H1 (cell line): ENCODE data around the gene ADD1. TPM values are rescaled to one million over a fixed set of nuclear protein-coding genes. Genes with fewer than 3 reads are reported as not detected.

Source experiments
- CHD2 ChIP-seq: IDR thresholded peaks from 2 replicates; pipeline ENCODE4 v1.6.1; 2012; ENCODE audit warnings: low read length, improper control_type of control experiment
- CHD7 ChIP-seq: fragments of 300-600 bp; sonication (generic); IDR thresholded peaks from 2 replicates; pipeline ENCODE4 v1.7.1; 2012; ENCODE audit warnings: low read length, moderate library complexity, mild to moderate bottlenecking, inconsistent platforms; ENCODE audit not compliant: insufficient replicate concordance
- polyA plus RNA-seq, 7 experiments: library from polyadenylated mRNA; depleted of rRNA in 3 of 7; stranded (reverse) in 5 of 7; unstranded in 2 of 7; fragments of >200 nt in 5 of 7; fragments of 200-250 nt in 2 of 7; gene quantifications; 1 replicate in 5 of 7; 2 replicates in 1 of 7; 4 replicates in 1 of 7; pipeline versions ENCODE4 v1.2.1 to v1.2.3, GENCODE V29; 2011 to 2013; ENCODE audit warnings: missing spikeins in 2 of 7, mixed read lengths in 2 of 7
- total RNA-seq: library from RNA; stranded (reverse); fragmentation: NEBNext Ultra II Directional; extraction: Animal tissue kit (Norgen Biotek cat#: 25700); gene quantifications from 2 replicates; pipeline ENCODE4 v1.2.1, GENCODE V29; 2021

The ADD1 gene
- total and polyA plus RNA-seq, 2 of the 8 experiments (the other 6 are each of a cell fraction or from before 2014, with no cell fraction given) = 113 to 143 TPM

DNA sequence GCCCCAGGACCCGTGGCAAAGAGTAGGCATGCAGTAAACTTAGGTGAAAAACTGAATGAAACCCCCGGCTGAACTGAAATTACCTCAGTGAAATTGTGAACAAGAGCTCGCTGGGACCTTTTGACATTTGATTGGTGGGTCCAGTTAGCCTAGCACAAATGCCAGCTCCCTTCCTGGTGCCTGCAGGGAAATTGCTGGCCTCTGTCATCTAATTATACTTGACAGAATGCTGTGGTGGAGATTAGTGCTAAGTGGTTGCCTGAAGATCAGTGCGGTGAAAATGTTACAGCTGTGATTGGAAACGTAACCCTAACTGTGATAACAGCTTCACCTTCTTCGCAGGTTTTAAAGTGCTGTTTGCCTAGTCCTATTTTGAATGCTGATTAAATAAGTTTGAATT, 43.0 kb downstream of the ADD1 start (continued):
- TF ChIP-seq CHD7 (no peak), CHD2 (no peak)
